ENCODE results near the gene EPB41L2. TPM values are rescaled to one million over a fixed set of nuclear protein-coding genes. Genes with fewer than 3 reads are reported as not detected.

EPB41L2 gene
- total RNA-seq, 1 donor from 2014 or later: 61.8 TPM

- no peak for DNase-seq (ENCODE audit: low spot score)
Measured at GRCh38 chr6:130797061-130797460, 266.0 kb downstream of the EPB41L2 start.

GRCh38 chr6:130796313-130796905 lies 266.6 kb downstream of the EPB41L2 start:
- no peaks in the 10 kb centered on the region for H3K4me1 ChIP-seq
- H3K27me3 Mint-ChIP-seq (ENCODE audit: insufficient read depth, low read depth): peaks cover 2% of the 10 kb centered on the region
- TF ChIP-seq CTCF (IDR thresholded peaks at IDR 0.05): no peak
- TF ChIP-seq EZH2 (IDR thresholded peaks at IDR 0.05): no peak
- TF ChIP-seq EZH2phosphoT487 (IDR thresholded peaks at IDR 0.05): no peak
- no peaks in the 10 kb centered on the region for H3K4me1 Mint-ChIP-seq
- no peak overlapping the region for H3K4me2 ChIP-seq
- no peak for DNase-seq (ENCODE audit: low spot score)
- H3K4me3 ChIP-seq: no peak overlapping the region
- no peaks in the 10 kb centered on the region for H3F3A ChIP-seq (ENCODE audit: low read depth)
- peaks cover 3% of the 10 kb centered on the region for H3K36me3 ChIP-seq
- no peaks in the 10 kb centered on the region for H3K36me3 Mint-ChIP-seq
- H3K9me3 ChIP-seq (ENCODE audit: low read depth): peaks cover 6% of the 10 kb centered on the region
- H2AFZ ChIP-seq (replicated peaks): no peak overlapping the region
- H4K20me1 ChIP-seq (ENCODE audit: low read depth): no peaks in the 10 kb centered on the region
- no peak overlapping the region for H3K9ac ChIP-seq
- no peaks in the 10 kb centered on the region for H3K79me2 ChIP-seq (ENCODE audit: low read depth)
- H3K27me3 ChIP-seq: no peaks in the 10 kb centered on the region
- H3K27ac Mint-ChIP-seq: no peak overlapping the region
- no peak overlapping the region for H3K27ac ChIP-seq
- H3K9me3 Mint-ChIP-seq: peaks cover 23% of the 10 kb centered on the region
- no peak overlapping the region for H3K4me3 Mint-ChIP-seq

More at GRCh38 chr6:130797061-130797460, 266.0 kb downstream of the EPB41L2 start:
- Mint-ChIP-seq H3K4me3 (no peak overlapping the region), H3K27me3 (ENCODE audit: insufficient read depth, low read depth) (peaks cover 2% of the 10 kb centered on the region), H3K4me1 (no peaks in the 10 kb centered on the region), H3K36me3 (peaks cover 2% of the 10 kb centered on the region), H3K27ac (no peak overlapping the region), H3K9me3 (peaks cover 26% of the 10 kb centered on the region)
- no peak for TF ChIP-seq CTCF (IDR thresholded peaks at IDR 0.05)
- no peak for TF ChIP-seq EZH2 (IDR thresholded peaks at IDR 0.05)
- no peak for TF ChIP-seq EZH2phosphoT487 (IDR thresholded peaks at IDR 0.05)
- Histone ChIP-seq H3K4me2 (no peak overlapping the region), H3K27ac (no peak overlapping the region), H3K4me3 (no peak overlapping the region), H3K79me2 (ENCODE audit: low read depth) (no peaks in the 10 kb centered on the region), H3F3A (ENCODE audit: low read depth) (no peaks in the 10 kb centered on the region), H3K4me1 (no peaks in the 10 kb centered on the region), H3K9me3 (ENCODE audit: low read depth) (peaks cover 6% of the 10 kb centered on the region), H3K27me3 (no peaks in the 10 kb centered on the region), H3K36me3 (peaks cover 3% of the 10 kb centered on the region), H2AFZ (replicated peaks) (no peak overlapping the region), H4K20me1 (ENCODE audit: low read depth) (no peaks in the 10 kb centered on the region), H3K9ac (no peak overlapping the region)

GRCh38 chr6:130794738-130795137 lies 268.3 kb downstream of the EPB41L2 start:
- H3K9me3 Mint-ChIP-seq: peaks cover 13% of the 10 kb centered on the region
- no peaks in the 10 kb centered on the region for H3K36me3 Mint-ChIP-seq
- H3K27me3 Mint-ChIP-seq (ENCODE audit: insufficient read depth, low read depth): peaks cover 2% of the 10 kb centered on the region
- H3K4me1 Mint-ChIP-seq: no peaks in the 10 kb centered on the region
- no peak overlapping the region for H3K4me2 ChIP-seq
- H3K4me3 ChIP-seq: no peak overlapping the region
- no peak overlapping the region for H3K4me3 Mint-ChIP-seq
- TF ChIP-seq CTCF (IDR thresholded peaks at IDR 0.05): no peak
- no peak for TF ChIP-seq EZH2phosphoT487 (IDR thresholded peaks at IDR 0.05)
- no peak for TF ChIP-seq EZH2 (IDR thresholded peaks at IDR 0.05)
- H3K9me3 ChIP-seq (ENCODE audit: low read depth): no peaks in the 10 kb centered on the region
- H3K36me3 ChIP-seq: no peaks in the 10 kb centered on the region
- H3F3A ChIP-seq (ENCODE audit: low read depth): no peaks in the 10 kb centered on the region
- no peak overlapping the region for H3K9ac ChIP-seq
- H3K4me1 ChIP-seq: no peaks in the 10 kb centered on the region
- no peak overlapping the region for H3K27ac ChIP-seq
- no peaks in the 10 kb centered on the region for H3K27me3 ChIP-seq
- H4K20me1 ChIP-seq (ENCODE audit: low read depth): no peaks in the 10 kb centered on the region
- no peaks in the 10 kb centered on the region for H3K79me2 ChIP-seq (ENCODE audit: low read depth)
- no peak overlapping the region for H2AFZ ChIP-seq (replicated peaks)
- DNase-seq (ENCODE audit: low spot score): no peak
- no peak overlapping the region for H3K27ac Mint-ChIP-seq
